ENCODE data around the gene SHC4.
"Not testable (repeated sequence)": the region's sequence is repeated elsewhere in the genome, so short reads cannot be mapped to it uniquely, and the experiment has no call there.

Gene SHC4

GRCh38 chr15:48922046-48922445, 41.7 kb downstream of the SHC4 start:
- DNase-seq: no peak

- no peak for DNase-seq
Measured at GRCh38 chr15:48916721-48917120, 47.0 kb downstream of the SHC4 start.

- DNase-seq: no peak
Measured at GRCh38 chr15:48915861-48916260, 47.9 kb downstream of the SHC4 start.

GRCh38 chr15:48914717-48915116, 49.0 kb downstream of the SHC4 start:
- DNase-seq: no peak

- no peak for DNase-seq
Measured at GRCh38 chr15:48913141-48913540, 50.6 kb downstream of the SHC4 start.

- DNase-seq: not testable (repeated sequence)
Measured at GRCh38 chr15:48910554-48910953, 53.2 kb downstream of the SHC4 start.

GRCh38 chr15:48909313-48909712, 54.4 kb downstream of the SHC4 start:
- not testable (repeated sequence) for DNase-seq

- DNase-seq: no peak
Measured at GRCh38 chr15:48905847-48906246, 57.9 kb downstream of the SHC4 start.

GRCh38 chr15:48905216-48905615, 58.5 kb downstream of the SHC4 start:
- no peak for DNase-seq

GRCh38 chr15:48904758-48905157, 59.0 kb downstream of the SHC4 start:
- DNase-seq: no peak

- no peak for DNase-seq
Measured at GRCh38 chr15:48899793-48900192, 63.9 kb downstream of the SHC4 start.

- no peak for DNase-seq
Measured at GRCh38 chr15:48898446-48898845, 65.3 kb downstream of the SHC4 start.

GRCh38 chr15:48898032-48898431, 65.7 kb downstream of the SHC4 start:
- DNase-seq: no peak

- DNase-seq: no peak
Measured at GRCh38 chr15:48896869-48897814, 66.6 kb downstream of the SHC4 start.

GRCh38 chr15:48893311-48893710, 70.4 kb downstream of the SHC4 start:
- no peak for DNase-seq

- no peak for DNase-seq
Measured at GRCh38 chr15:48891232-48891765, 72.4 kb downstream of the SHC4 start.

GRCh38 chr15:48890375-48890972, 73.2 kb downstream of the SHC4 start:
- DNase-seq: no peak

- DNase-seq: no peak
Measured at GRCh38 chr15:48889925-48890324, 73.8 kb downstream of the SHC4 start.

GRCh38 chr15:48888836-48889235, 74.9 kb downstream of the SHC4 start:
- DNase-seq: no peak

- no peak for DNase-seq
Measured at GRCh38 chr15:48888191-48888590, 75.5 kb downstream of the SHC4 start.

- DNase-seq: no peak
Measured at GRCh38 chr15:48887144-48887543, 76.6 kb downstream of the SHC4 start.

- no peak for DNase-seq
Measured at GRCh38 chr15:48883699-48884098, 80.0 kb downstream of the SHC4 start.

GRCh38 chr15:48880070-48880634, 83.6 kb downstream of the SHC4 start:
- no peak for DNase-seq

All from inflammatory macrophage treated with lipopolysaccharide for 1 hour (primary cell).